Thoracic aorta endothelial cell (primary cell): ENCODE data around the gene ATXN7L3B. TPM values are rescaled to one million over a fixed set of nuclear protein-coding genes. Genes with fewer than 3 reads are reported as not detected.

ENCODE experiments used
- total RNA-seq: library from RNA; depleted of rRNA; stranded (reverse); fragments of >200 nt; gene quantifications from 2 replicates; pipeline ENCODE4 v1.2.3, GENCODE V29; 2012

ATXN7L3B gene
- total RNA-seq = 25.4 and 27.6 TPM in 2 replicates

GRCh38 chr12:74537707-74538385 lies at the start of gene ATXN7L3B:
Gene ATXN7L3B, plus strand, starts transcription at chr12:74537835. Its CDS starts 278 bp downstream, at chr12:74538113.

